ENCODE results near the gene USP53. TPM values are rescaled to one million over a fixed set of nuclear protein-coding genes. Genes with fewer than 3 reads are reported as not detected.

The USP53 gene
- total RNA-seq, 4 donors from 2014 or later, result 42.5 to 113 (median 68.3) TPM

DNA sequence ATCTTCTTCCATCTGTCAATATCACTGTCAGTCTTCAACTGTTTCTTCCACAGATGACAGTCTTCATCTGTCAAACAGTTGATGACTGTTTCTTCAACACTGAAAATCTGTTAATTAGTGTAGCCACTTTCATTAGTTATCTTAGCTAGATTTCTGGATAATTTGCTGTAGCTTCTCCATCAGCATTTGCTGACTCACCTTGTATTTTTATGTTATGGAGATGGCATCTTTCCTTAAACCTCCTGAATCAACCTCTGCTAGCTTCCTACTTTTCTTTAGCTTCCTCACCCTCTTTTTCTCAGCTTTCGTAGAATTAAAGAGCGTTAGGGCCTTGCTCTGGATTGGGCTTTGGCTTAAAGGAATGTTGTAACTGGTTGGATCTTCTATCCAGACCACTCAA, 25.1 kb downstream of the USP53 start:
- no peaks in the 10 kb centered on the region for H3K9me3 ChIP-seq
- no peak for DNase-seq
- peaks cover 0 to 6% of the 10 kb centered on the region in 2 donors for H3K4me1 ChIP-seq
- WGBS, 2 donors, result 96 to 98% methylated on average over 2 of the region's 2 CpGs
- no peak overlapping the region for H3K27ac ChIP-seq
- no peak overlapping the region for H3K4me3 ChIP-seq (replicated peaks in 1 of 3)
- no peaks in the 10 kb centered on the region for H3K27me3 ChIP-seq
- intact Hi-C loops (cut with DNase I), result no loop called here
- peaks cover 0 to 8% of the 10 kb centered on the region in 2 donors for H3K36me3 ChIP-seq
- TF ChIP-seq, protein P1, sequence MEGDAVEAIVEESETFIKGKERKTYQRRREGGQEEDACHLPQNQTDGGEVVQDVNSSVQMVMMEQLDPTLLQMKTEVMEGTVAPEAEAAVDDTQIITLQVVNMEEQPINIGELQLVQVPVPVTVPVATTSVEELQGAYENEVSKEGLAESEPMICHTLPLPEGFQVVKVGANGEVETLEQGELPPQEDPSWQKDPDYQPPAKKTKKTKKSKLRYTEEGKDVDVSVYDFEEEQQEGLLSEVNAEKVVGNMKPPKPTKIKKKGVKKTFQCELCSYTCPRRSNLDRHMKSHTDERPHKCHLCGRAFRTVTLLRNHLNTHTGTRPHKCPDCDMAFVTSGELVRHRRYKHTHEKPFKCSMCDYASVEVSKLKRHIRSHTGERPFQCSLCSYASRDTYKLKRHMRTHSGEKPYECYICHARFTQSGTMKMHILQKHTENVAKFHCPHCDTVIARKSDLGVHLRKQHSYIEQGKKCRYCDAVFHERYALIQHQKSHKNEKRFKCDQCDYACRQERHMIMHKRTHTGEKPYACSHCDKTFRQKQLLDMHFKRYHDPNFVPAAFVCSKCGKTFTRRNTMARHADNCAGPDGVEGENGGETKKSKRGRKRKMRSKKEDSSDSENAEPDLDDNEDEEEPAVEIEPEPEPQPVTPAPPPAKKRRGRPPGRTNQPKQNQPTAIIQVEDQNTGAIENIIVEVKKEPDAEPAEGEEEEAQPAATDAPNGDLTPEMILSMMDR (IDR thresholded peaks at IDR 0.05), result no peak
- TF ChIP-seq POLR2A (IDR thresholded peaks at IDR 0.05), result no peak

DNA sequence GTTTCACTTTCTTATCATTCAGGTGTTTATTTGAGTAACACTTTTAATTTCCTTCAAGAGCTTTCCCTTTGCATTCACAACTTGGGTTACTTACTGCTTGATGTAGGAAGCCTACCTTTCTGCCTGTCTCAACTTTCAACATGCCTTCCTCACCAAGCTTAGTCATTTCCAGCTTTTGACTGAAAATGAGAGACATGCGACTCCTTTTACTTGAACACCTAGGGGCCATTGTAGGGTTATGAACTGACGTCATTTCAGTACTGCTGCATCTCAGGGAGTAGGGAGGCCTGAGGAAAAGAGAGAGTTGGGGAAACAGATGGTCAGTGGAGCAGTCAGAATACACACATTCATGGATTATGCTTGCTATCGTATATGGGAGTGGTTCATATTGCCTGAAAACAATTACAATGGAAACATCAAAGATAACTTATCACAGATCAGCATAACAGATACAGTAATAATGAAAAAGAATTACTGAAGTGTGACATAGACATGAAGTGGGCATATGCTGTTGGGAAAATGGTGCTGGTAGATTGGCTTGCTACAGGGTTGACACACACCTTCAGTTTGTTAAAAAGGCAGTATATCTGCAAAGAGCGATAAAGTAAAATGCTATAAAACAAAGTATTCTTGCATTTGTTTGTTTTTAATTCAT, 25.7 kb downstream of the USP53 start:
- 87 to 92% methylated on average over 4 of the region's 4 CpGs for WGBS, 2 donors
- peaks cover 0 to 6% of the 10 kb centered on the region in 2 donors for H3K4me1 ChIP-seq
- H3K36me3 ChIP-seq, result peaks cover 0 to 8% of the 10 kb centered on the region in 2 donors
- no peak overlapping the region for H3K4me3 ChIP-seq (replicated peaks in 1 of 3)
- no peak overlapping the region for H3K27ac ChIP-seq
- TF ChIP-seq, protein P1 (IDR thresholded peaks at IDR 0.05), result no peak
- no peak for TF ChIP-seq POLR2A (IDR thresholded peaks at IDR 0.05)
- no peaks in the 10 kb centered on the region for H3K27me3 ChIP-seq
- intact Hi-C loops (cut with DNase I), result no loop called here
- H3K9me3 ChIP-seq, result no peaks in the 10 kb centered on the region
- no peak for DNase-seq

DNA sequence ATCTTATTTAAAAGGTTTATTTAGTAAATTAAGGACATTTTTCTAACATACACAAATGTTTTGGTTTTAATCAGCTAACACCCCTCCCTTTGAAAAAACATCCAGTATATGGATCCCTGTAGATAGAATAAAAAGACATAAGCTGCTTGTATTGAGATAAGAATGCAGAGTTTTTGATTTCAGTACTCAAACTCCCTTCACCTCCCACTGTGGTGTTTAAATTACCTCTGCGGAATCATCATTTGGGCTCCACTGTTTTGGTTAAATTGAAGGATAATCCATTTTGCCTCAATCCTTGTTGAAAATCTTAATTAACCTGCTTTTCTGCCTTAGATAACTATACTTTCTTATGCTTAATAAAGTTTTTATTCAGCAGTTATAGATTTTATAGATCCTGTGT, 27.6 kb downstream of the USP53 start:
- no peak for DNase-seq
- intact Hi-C loops (cut with DNase I), result no loop called here
- Histone ChIP-seq H3K27me3 (no peaks in the 10 kb centered on the region), H3K4me1 (no peaks in the 10 kb centered on the region), H3K36me3 (peaks cover 0 to 7% of the 10 kb centered on the region in 2 donors), H3K4me3 (replicated peaks in 1 of 3) (no peak overlapping the region), H3K27ac (no peak overlapping the region), H3K9me3 (no peaks in the 10 kb centered on the region)
- 96 to 98% methylated on average over 1 of the region's 1 CpG for WGBS, 2 donors
- no peak for TF ChIP-seq POLR2A (IDR thresholded peaks at IDR 0.05)
- TF ChIP-seq, protein P1 (IDR thresholded peaks at IDR 0.05), result no peak

DNA sequence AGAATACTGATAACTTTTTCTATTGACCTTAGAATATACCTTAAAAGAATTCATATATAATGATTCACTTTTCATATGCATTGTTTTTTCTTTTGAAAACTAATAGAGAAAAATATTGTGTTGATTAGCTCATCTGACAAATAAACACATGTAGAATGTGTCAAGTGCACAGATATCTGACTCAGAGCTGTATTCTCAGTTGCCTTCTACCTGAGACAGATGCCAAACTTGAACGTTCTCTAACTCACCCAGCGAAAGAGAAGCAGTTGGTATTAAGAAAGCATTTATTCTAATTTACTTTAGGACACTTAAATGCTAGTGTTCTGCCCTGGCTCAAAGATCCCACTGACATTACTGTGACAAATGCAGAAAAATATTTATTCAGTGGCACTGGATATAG, 28.1 kb downstream of the USP53 start:
- Histone ChIP-seq H3K27ac (no peak overlapping the region), H3K27me3 (no peaks in the 10 kb centered on the region), H3K9me3 (no peaks in the 10 kb centered on the region), H3K4me1 (no peaks in the 10 kb centered on the region), H3K36me3 (peaks cover 0 to 4% of the 10 kb centered on the region in 2 donors), H3K4me3 (replicated peaks in 1 of 3) (no peak overlapping the region)
- intact Hi-C loops (cut with DNase I), result no loop called here
- TF ChIP-seq POLR2A (IDR thresholded peaks at IDR 0.05), result no peak
- TF ChIP-seq, protein P1 (IDR thresholded peaks at IDR 0.05), result no peak
- no peak for DNase-seq
- WGBS, 2 donors, result 81 to 84% methylated on average over 2 of the region's 2 CpGs

DNA sequence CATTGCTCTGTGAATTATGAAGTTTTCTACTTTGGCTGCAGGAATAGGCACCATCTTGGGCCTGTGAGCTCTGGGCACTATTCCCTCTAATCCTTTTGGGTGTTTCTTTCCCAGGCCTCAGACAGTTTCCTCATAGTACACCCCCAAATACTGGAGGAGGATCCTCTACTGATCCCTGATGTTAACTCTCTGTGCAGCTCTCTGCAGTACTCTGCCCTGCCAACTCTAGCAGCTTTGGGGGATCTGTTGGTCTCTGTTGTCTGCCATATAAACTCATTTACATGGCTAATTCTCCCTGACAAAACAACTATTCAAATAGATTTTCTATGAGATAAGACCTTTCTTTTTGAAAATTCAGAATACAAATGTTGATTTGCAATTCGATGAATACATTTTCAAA, 29.9 kb downstream of the USP53 start:
- no peaks in the 10 kb centered on the region for H3K4me1 ChIP-seq
- DNase-seq, result no peak
- peaks cover 0 to 4% of the 10 kb centered on the region in 2 donors for H3K36me3 ChIP-seq
- no peaks in the 10 kb centered on the region for H3K27me3 ChIP-seq
- H3K9me3 ChIP-seq, result no peaks in the 10 kb centered on the region
- WGBS, 2 donors, result 96 to 97% methylated on average over 1 of the region's 1 CpG
- H3K27ac ChIP-seq, result no peak overlapping the region
- TF ChIP-seq, protein P1 (IDR thresholded peaks at IDR 0.05), result no peak
- TF ChIP-seq POLR2A (IDR thresholded peaks at IDR 0.05), result no peak
- intact Hi-C loops (cut with DNase I), result no loop called here
- no peak overlapping the region for H3K4me3 ChIP-seq (replicated peaks in 1 of 3)

Data from thyroid gland (tissue), 4 donors.